Mesenchymal stem cell (in vitro differentiated cells and primary cell): ENCODE data around the gene DARS1.

ENCODE experiments used
- DNase-seq: peaks from one replicate; pipeline ENCODE4 v3.0.0-alpha.2; 2013
- H2AFZ ChIP-seq: one replicate; pipeline ENCODE4 v1.6.1; 2013; ENCODE audit warnings: low read depth, mild to moderate bottlenecking, control low read depth, inconsistent platforms, low read length, moderate library complexity
- H2AK5ac ChIP-seq: 2 replicates; pipeline ENCODE4 v1.6.1; 2013; ENCODE audit warnings: low read length, moderate library complexity, mild to moderate bottlenecking, inconsistent platforms; ENCODE audit not compliant: severe bottlenecking
- H2BK120ac ChIP-seq: one replicate; pipeline ENCODE4 v1.6.1; 2013; ENCODE audit warnings: low read depth, mild to moderate bottlenecking, inconsistent platforms, low read length, moderate library complexity
- H2BK12ac ChIP-seq, 2 experiments: one replicate each; pipeline ENCODE4 v1.6.1; 2013; ENCODE audit warnings: inconsistent platforms in 2 of 2, low read length in 2 of 2, mild to moderate bottlenecking in 2 of 2, moderate library complexity in 2 of 2, control low read depth in 1 of 2
- H2BK15ac ChIP-seq: one replicate; pipeline ENCODE4 v1.6.1; 2013; ENCODE audit warnings: mild to moderate bottlenecking, low read depth, inconsistent platforms; ENCODE audit not compliant: poor library complexity, severe bottlenecking
- H2BK5ac ChIP-seq: 2 replicates; pipeline ENCODE4 v1.6.1; 2013; ENCODE audit warnings: low read depth, mild to moderate bottlenecking, low read length, control low read depth, inconsistent platforms; ENCODE audit not compliant: poor library complexity, severe bottlenecking
- H3K14ac ChIP-seq, 2 experiments: one replicate each; pipeline ENCODE4 v1.6.1; 2013; ENCODE audit warnings: inconsistent platforms in 2 of 2, low read length in 2 of 2, control low read depth in 1 of 2, mild to moderate bottlenecking in 1 of 2, moderate library complexity in 1 of 2
- H3K18ac ChIP-seq, 2 experiments: one replicate each; pipeline ENCODE4 v1.6.1; 2013; ENCODE audit warnings: inconsistent platforms in 2 of 2, low read length in 2 of 2, control low read depth in 1 of 2, low read depth in 1 of 2, mild to moderate bottlenecking in 1 of 2
- H3K23ac ChIP-seq, 2 experiments: one replicate each; pipeline ENCODE4 v1.6.1; 2013; ENCODE audit warnings: inconsistent platforms in 2 of 2, low read length in 2 of 2, mild to moderate bottlenecking in 2 of 2, moderate library complexity in 2 of 2, control low read depth in 1 of 2
- H3K27ac ChIP-seq: 2 replicates; pipeline ENCODE4 v1.5.1; 2013; ENCODE audit warnings: mild to moderate bottlenecking, moderate library complexity, low read length, control low read depth, inconsistent platforms; ENCODE audit not compliant: poor library complexity, severe bottlenecking
- H3K27me3 ChIP-seq, 2 experiments: 2 replicates each; pipeline versions ENCODE4 v1.6.1 to v1.7.0; 2013; ENCODE audit warnings: low read length in 2 of 2, mild to moderate bottlenecking in 2 of 2, moderate library complexity in 2 of 2, control low read depth in 1 of 2, inconsistent platforms in 1 of 2; ENCODE audit not compliant: control insufficient read depth in 1 of 2, insufficient read depth in 1 of 2
- H3K36me3 ChIP-seq, 2 experiments: 2 replicates each; pipeline versions ENCODE4 v1.6.1 to v1.7.0; 2013; ENCODE audit warnings: low read length in 2 of 2, control low read depth in 1 of 2, inconsistent platforms in 1 of 2, low read depth in 1 of 2, mild to moderate bottlenecking in 1 of 2; ENCODE audit not compliant: insufficient read depth in 2 of 2, control insufficient read depth in 1 of 2
- H3K4ac ChIP-seq, 2 experiments: one replicate each; pipeline ENCODE4 v1.6.1; 2013; ENCODE audit warnings: inconsistent platforms in 2 of 2, low read length in 2 of 2, mild to moderate bottlenecking in 2 of 2, moderate library complexity in 2 of 2, control low read depth in 1 of 2, low read depth in 1 of 2
- H3K4me1 ChIP-seq: 2 replicates; pipeline ENCODE4 v1.6.1; 2013; ENCODE audit warnings: low read depth, low read length, control low read depth; ENCODE audit not compliant: control insufficient read depth, insufficient read depth
- H3K4me2 ChIP-seq: 2 replicates; pipeline ENCODE4 v1.6.1; 2013; ENCODE audit warnings: low read length, mild to moderate bottlenecking, inconsistent platforms; ENCODE audit not compliant: poor library complexity, severe bottlenecking
- H3K4me3 ChIP-seq, 2 experiments: 2 replicates each; pipeline versions ENCODE4 v1.5.1 to v1.7.0; 2013; ENCODE audit warnings: low read length in 2 of 2, mild to moderate bottlenecking in 2 of 2, control low read depth in 1 of 2, low read depth in 1 of 2; ENCODE audit not compliant: insufficient read depth in 1 of 2
- H3K79me1 ChIP-seq: replicated peaks from 2 replicates; pipeline ENCODE4 v1.6.1; 2013; ENCODE audit warnings: mild to moderate bottlenecking, control low read depth, low read length, inconsistent platforms; ENCODE audit not compliant: poor library complexity, severe bottlenecking
- H3K9ac ChIP-seq: 2 replicates; pipeline ENCODE4 v1.7.0; 2013; ENCODE audit warnings: mild to moderate bottlenecking, low read length, moderate library complexity
- H3K9me3 ChIP-seq: 2 replicates; pipeline ENCODE4 v1.7.0; 2013; ENCODE audit warnings: mild to moderate bottlenecking, low read length; ENCODE audit not compliant: control insufficient read depth
- H4K8ac ChIP-seq: one replicate; pipeline ENCODE4 v1.6.1; 2013; ENCODE audit warnings: inconsistent platforms, mild to moderate bottlenecking, low read length, moderate library complexity
- H4K91ac ChIP-seq: one replicate; pipeline ENCODE4 v1.6.1; 2013; ENCODE audit warnings: mild to moderate bottlenecking, low read length, inconsistent platforms
- WGBS: methylation state at CpG from one replicate; pipeline ENCODE4 v1.1.7; 2013; ENCODE audit warnings: mixed read lengths; 5-methylcytosine and 5-hydroxymethylcytosine counted together

The DARS1 gene

GRCh38 chr2:135948642-135949355, 36.6 kb downstream of the DARS1 start:
- H3K4me2 ChIP-seq = peak overlapping the region; percentile 31
- WGBS = 42% methylated on average over 4 of the region's 9 CpGs
- peak; percentile 81 for DNase-seq
- H3K36me3 ChIP-seq = peaks cover 0 to 24% of the 10 kb centered on the region in 2 experiments
- no peak overlapping the region for H3K4ac ChIP-seq
- no peak overlapping the region for H3K18ac ChIP-seq
- no peaks in the 10 kb centered on the region for H3K9me3 ChIP-seq
- no peak overlapping the region for H4K8ac ChIP-seq
- H2AK5ac ChIP-seq = no peak overlapping the region
- no peak overlapping the region for H2BK120ac ChIP-seq
- peak overlapping the region; percentile 10 for H3K27ac ChIP-seq
- no peaks in the 10 kb centered on the region for H3K27me3 ChIP-seq
- no peak overlapping the region for H2BK12ac ChIP-seq
- no peak overlapping the region for H4K91ac ChIP-seq
- H3K23ac ChIP-seq = no peak overlapping the region
- H3K4me3 ChIP-seq = no peak overlapping the region
- peaks cover 21% of the 10 kb centered on the region for H3K79me1 ChIP-seq
- H3K9ac ChIP-seq = peak overlapping the region; percentile 64
- H3K4me1 ChIP-seq = peaks cover 9% of the 10 kb centered on the region
- H2BK5ac ChIP-seq = no peak overlapping the region
- no peak overlapping the region for H2BK15ac ChIP-seq
- H3K14ac ChIP-seq = no peak overlapping the region
- no peak overlapping the region for H2AFZ ChIP-seq

GRCh38 chr2:135948141-135948540, 37.3 kb downstream of the DARS1 start:
- Histone ChIP-seq H3K27ac (peak overlapping the region; percentile 10), H3K79me1 (peaks cover 21% of the 10 kb centered on the region), H3K18ac (peak overlapping the region in 1 of 2 experiments; percentile 52), H3K14ac (peak overlapping the region in 1 of 2 experiments; percentile 79), H2BK12ac (peak overlapping the region in 1 of 2 experiments; percentile 78), H3K4ac (no peak overlapping the region), H3K4me2 (peak overlapping the region; percentile 31), H2BK120ac (no peak overlapping the region), H2AFZ (no peak overlapping the region), H2BK5ac (no peak overlapping the region), H3K4me3 (no peak overlapping the region), H3K9me3 (no peaks in the 10 kb centered on the region), H2BK15ac (no peak overlapping the region), H2AK5ac (no peak overlapping the region), H3K23ac (no peak overlapping the region), H4K8ac (no peak overlapping the region), H3K9ac (peak overlapping the region; percentile 64), H3K36me3 (peaks cover 0 to 26% of the 10 kb centered on the region in 2 experiments), H4K91ac (no peak overlapping the region), H3K27me3 (no peaks in the 10 kb centered on the region), H3K4me1 (peaks cover 9% of the 10 kb centered on the region)
- WGBS = 80% methylated on average over 1 of the region's 1 CpG
- DNase-seq = no peak

GRCh38 chr2:135947483-135947882, 37.9 kb downstream of the DARS1 start:
- no peak overlapping the region for H2BK12ac ChIP-seq
- H2AK5ac ChIP-seq = no peak overlapping the region

GRCh38 chr2:135945526-135945925, 39.9 kb downstream of the DARS1 start:
- Histone ChIP-seq H4K8ac (no peak overlapping the region), H2BK15ac (no peak overlapping the region), H3K4me3 (no peak overlapping the region), H3K9me3 (no peaks in the 10 kb centered on the region), H3K4me1 (peaks cover 9% of the 10 kb centered on the region), H2BK5ac (no peak overlapping the region), H3K9ac (no peak overlapping the region), H3K4me2 (no peak overlapping the region), H2BK12ac (no peak overlapping the region), H4K91ac (no peak overlapping the region), H3K27ac (no peak overlapping the region), H3K14ac (no peak overlapping the region), H3K27me3 (no peaks in the 10 kb centered on the region), H2BK120ac (no peak overlapping the region), H3K36me3 (peaks cover 0 to 12% of the 10 kb centered on the region in 2 experiments), H2AFZ (no peak overlapping the region), H3K18ac (no peak overlapping the region), H3K23ac (no peak overlapping the region), H3K4ac (no peak overlapping the region), H3K79me1 (peaks cover 14% of the 10 kb centered on the region), H2AK5ac (no peak overlapping the region)
- DNase-seq = no peak
- 98% methylated on average over 3 of the region's 3 CpGs for WGBS

More at GRCh38 chr2:135947483-135947882, 37.9 kb downstream of the DARS1 start:
- Histone ChIP-seq H2BK5ac (no peak overlapping the region), H3K27ac (no peak overlapping the region), H4K91ac (no peak overlapping the region), H4K8ac (no peak overlapping the region), H3K4me1 (peaks cover 9% of the 10 kb centered on the region), H3K9ac (no peak overlapping the region), H3K4ac (no peak overlapping the region), H2BK15ac (no peak overlapping the region), H3K4me2 (no peak overlapping the region), H3K23ac (no peak overlapping the region), H3K79me1 (peaks cover 21% of the 10 kb centered on the region), H3K9me3 (no peaks in the 10 kb centered on the region), H3K14ac (no peak overlapping the region), H3K4me3 (no peak overlapping the region), H3K27me3 (no peaks in the 10 kb centered on the region), H2AFZ (no peak overlapping the region), H2BK120ac (no peak overlapping the region), H3K36me3 (peaks cover 0 to 26% of the 10 kb centered on the region in 2 experiments), H3K18ac (no peak overlapping the region)
- DNase-seq = no peak
- no CpG with 5 or more reads among the region's 2 CpGs for WGBS
